ENCODE results near the gene NAA35.

DNA sequence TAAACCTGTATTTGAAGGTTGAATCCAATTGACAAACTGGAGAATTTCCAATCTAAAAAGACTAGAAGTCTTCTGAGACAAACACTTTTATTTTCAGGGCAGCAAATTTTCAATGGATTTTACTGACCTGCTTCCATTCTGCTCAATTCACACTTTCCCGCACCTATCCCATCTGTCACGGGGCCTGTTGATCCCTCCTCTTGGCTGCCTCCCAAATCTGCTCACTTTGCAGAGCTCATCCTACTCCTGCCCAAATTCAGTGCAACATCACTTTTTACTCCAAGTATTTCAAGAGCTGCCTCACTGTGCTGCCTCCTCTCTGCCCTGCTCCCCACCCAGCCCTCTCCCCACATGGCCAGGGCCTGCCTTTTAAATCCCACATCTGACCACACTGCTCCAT is 123.3 kb downstream of the NAA35 start:
- no peak for TF ChIP-seq TAF1 (IDR thresholded peaks at IDR 0.05; ENCODE audit: borderline replicate concordance, insufficient read depth, low read length)
- no peak for TF ChIP-seq SIN3A (IDR thresholded peaks at IDR 0.05; ENCODE audit: borderline replicate concordance, insufficient read depth, low read length)
- TF ChIP-seq, protein P1, sequence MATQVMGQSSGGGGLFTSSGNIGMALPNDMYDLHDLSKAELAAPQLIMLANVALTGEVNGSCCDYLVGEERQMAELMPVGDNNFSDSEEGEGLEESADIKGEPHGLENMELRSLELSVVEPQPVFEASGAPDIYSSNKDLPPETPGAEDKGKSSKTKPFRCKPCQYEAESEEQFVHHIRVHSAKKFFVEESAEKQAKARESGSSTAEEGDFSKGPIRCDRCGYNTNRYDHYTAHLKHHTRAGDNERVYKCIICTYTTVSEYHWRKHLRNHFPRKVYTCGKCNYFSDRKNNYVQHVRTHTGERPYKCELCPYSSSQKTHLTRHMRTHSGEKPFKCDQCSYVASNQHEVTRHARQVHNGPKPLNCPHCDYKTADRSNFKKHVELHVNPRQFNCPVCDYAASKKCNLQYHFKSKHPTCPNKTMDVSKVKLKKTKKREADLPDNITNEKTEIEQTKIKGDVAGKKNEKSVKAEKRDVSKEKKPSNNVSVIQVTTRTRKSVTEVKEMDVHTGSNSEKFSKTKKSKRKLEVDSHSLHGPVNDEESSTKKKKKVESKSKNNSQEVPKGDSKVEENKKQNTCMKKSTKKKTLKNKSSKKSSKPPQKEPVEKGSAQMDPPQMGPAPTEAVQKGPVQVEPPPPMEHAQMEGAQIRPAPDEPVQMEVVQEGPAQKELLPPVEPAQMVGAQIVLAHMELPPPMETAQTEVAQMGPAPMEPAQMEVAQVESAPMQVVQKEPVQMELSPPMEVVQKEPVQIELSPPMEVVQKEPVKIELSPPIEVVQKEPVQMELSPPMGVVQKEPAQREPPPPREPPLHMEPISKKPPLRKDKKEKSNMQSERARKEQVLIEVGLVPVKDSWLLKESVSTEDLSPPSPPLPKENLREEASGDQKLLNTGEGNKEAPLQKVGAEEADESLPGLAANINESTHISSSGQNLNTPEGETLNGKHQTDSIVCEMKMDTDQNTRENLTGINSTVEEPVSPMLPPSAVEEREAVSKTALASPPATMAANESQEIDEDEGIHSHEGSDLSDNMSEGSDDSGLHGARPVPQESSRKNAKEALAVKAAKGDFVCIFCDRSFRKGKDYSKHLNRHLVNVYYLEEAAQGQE (IDR thresholded peaks at IDR 0.05; ENCODE audit: insufficient read depth in 1 of 2, low read depth in 2 of 2, low read length in 2 of 2) = no peak
- no peak for TF ChIP-seq POLR2AphosphoS5 (IDR thresholded peaks at IDR 0.05; ENCODE audit: low read depth, low read length)
- no peak for TF ChIP-seq FOXP2 (optimal IDR thresholded peaks at IDR 0.05; ENCODE audit: borderline replicate concordance, extremely low read depth, extremely low read length, insufficient read depth)
